Thyroid gland (tissue), 4 donors: ENCODE measurements around the gene SYNGAP1.

Experiments
- CTCF ChIP-seq, 6 experiments: fragments of 200-600 bp in 3 of 6; fragments of 450-650 bp in 3 of 6; sonication (generic) in 3 of 6; IDR thresholded peaks; one replicate each; pipeline ENCODE4 v1.5.1; 2016 to 2019; ENCODE audit warnings: antibody characterized with exemption in 6 of 6, mild to moderate bottlenecking in 2 of 6, inconsistent platforms in 1 of 6, moderate library complexity in 1 of 6
- POLR2A ChIP-seq, 2 donors: fragments of 450-650 bp; IDR thresholded peaks; one replicate each; pipeline ENCODE4 v1.6.1; 2017; ENCODE audit warnings: antibody characterized with exemption in 2 of 2, mild to moderate bottlenecking in 2 of 2, moderate library complexity in 1 of 2

DNA sequence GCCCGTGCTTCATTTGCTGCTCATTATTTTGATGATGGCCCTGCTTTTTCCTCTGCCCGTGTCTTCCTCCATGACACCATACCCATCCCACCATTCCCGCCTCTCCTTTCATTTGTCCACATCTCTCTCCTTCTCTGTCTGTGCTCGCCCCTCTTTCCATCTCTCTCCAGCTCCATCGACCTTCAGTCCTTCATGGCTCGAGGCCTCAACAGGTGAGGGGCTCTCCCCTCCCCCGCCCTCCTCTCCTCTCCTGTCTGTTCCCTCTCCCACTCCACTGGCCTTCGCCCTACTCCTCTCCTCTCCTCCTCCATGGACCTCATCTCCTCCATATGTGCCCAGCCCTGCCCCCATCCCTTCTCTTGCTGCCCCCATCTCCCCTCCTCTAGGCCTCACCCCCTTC is 22.4 kb downstream of the SYNGAP1 start:
- no peak for TF ChIP-seq CTCF (IDR thresholded peaks at IDR 0.05)
- no peak for TF ChIP-seq POLR2A (IDR thresholded peaks at IDR 0.05)
